GM12878 (cell line): ENCODE measurements around the gene TMEM40.
"Not testable (repeated sequence)": the region's sequence is repeated elsewhere in the genome, so short reads cannot be mapped to it uniquely, and the experiment has no call there.

Experiments used
- CREM ChIP-seq: IDR thresholded peaks from 2 replicates; pipeline ENCODE4 v1.6.1; 2014; ENCODE audit warnings: antibody characterized with exemption, low read depth
- JUND ChIP-seq: IDR thresholded peaks from 2 replicates; pipeline ENCODE4 v1.6.1; 2012; ENCODE audit warnings: low read depth, mild to moderate bottlenecking, low read length, improper control_type of control experiment, moderate library complexity
- KDM1A ChIP-seq: fragments of 200-600 bp; sonication (generic); IDR thresholded peaks from 2 replicates; pipeline ENCODE4 v1.6.1; 2016; ENCODE audit warnings: borderline replicate concordance
- POLR2AphosphoS5 ChIP-seq: IDR thresholded peaks from 2 replicates; pipeline ENCODE4 v1.6.1; 2011; ENCODE audit warnings: mild to moderate bottlenecking, low read length, inconsistent platforms
- ZNF274 ChIP-seq: IDR thresholded peaks from one replicate; pipeline ENCODE4 v1.8.0; 2011; ENCODE audit not compliant: insufficient read length, insufficient read depth
- TF ChIP-seq, protein P1 (sequence below), 3 experiments: IDR thresholded peaks in 2 of 3; conservative IDR thresholded peaks in 1 of 3; 2 replicates each; pipeline ENCODE4 v1.5.1; 2011; ENCODE audit warnings: low read depth in 3 of 3, low read length in 3 of 3, mild to moderate bottlenecking in 3 of 3, control low read depth in 2 of 3, moderate library complexity in 2 of 3, inconsistent platforms in 1 of 3, mixed read lengths in 1 of 3; ENCODE audit not compliant: control insufficient read depth in 2 of 3, insufficient read depth in 1 of 3; ENCODE audit errors: extremely low read depth in 1 of 3

GRCh38 chr3:12701601-12702000, 57.5 kb downstream of the TMEM40 start:
- TF ChIP-seq CREM, POLR2AphosphoS5, KDM1A, JUND, ZNF274: not testable (repeated sequence)
- TF ChIP-seq, protein P1, sequence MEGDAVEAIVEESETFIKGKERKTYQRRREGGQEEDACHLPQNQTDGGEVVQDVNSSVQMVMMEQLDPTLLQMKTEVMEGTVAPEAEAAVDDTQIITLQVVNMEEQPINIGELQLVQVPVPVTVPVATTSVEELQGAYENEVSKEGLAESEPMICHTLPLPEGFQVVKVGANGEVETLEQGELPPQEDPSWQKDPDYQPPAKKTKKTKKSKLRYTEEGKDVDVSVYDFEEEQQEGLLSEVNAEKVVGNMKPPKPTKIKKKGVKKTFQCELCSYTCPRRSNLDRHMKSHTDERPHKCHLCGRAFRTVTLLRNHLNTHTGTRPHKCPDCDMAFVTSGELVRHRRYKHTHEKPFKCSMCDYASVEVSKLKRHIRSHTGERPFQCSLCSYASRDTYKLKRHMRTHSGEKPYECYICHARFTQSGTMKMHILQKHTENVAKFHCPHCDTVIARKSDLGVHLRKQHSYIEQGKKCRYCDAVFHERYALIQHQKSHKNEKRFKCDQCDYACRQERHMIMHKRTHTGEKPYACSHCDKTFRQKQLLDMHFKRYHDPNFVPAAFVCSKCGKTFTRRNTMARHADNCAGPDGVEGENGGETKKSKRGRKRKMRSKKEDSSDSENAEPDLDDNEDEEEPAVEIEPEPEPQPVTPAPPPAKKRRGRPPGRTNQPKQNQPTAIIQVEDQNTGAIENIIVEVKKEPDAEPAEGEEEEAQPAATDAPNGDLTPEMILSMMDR (IDR thresholded peaks at IDR 0.05 in 2 of 3, conservative IDR thresholded peaks at IDR 0.05 in 1 of 3; ENCODE audit: control insufficient read depth in 2 of 3, extremely low read depth in 1 of 3, insufficient read depth in 1 of 3, low read depth in 3 of 3, low read length in 3 of 3), result not testable (repeated sequence)
